Gastroesophageal sphincter (tissue), 3 donors: ENCODE measurements around the gene PROCA1.
"Not testable (repeated sequence)": the region's sequence is repeated elsewhere in the genome, so short reads cannot be mapped to it uniquely, and the experiment has no call there.

Source experiments
- POLR2AphosphoS5 ChIP-seq: sonication (generic); formaldehyde crosslinking; IDR thresholded peaks from one replicate; pipeline ENCODE4 v1.6.1; 2017; ENCODE audit warnings: antibody characterized with exemption
- TF ChIP-seq, protein P1 (sequence below), 4 experiments: fragments of 200-600 bp in 2 of 4; fragments of 450-650 bp in 2 of 4; sonication (generic) in 1 of 4; IDR thresholded peaks; one replicate each; pipeline ENCODE4 v1.5.1; 2017 to 2019; ENCODE audit warnings: antibody characterized with exemption in 4 of 4, mild to moderate bottlenecking in 2 of 4, moderate library complexity in 2 of 4

DNA sequence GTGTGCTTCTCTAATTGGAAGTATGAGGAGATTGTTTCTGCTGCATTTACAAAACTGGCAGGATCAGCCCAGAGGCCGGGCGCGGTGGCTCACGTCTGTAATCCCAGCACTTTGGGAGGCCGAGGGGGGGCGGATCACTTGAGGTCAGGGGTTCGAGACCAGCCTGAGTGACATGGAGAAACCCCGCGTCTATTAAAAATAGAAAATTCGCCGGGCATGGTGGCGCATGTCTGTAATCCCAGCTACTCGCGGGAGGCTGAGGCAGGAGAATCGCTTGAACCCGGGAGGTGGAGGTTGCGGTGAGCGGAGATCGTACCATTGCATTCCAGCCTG is 9.3 kb upstream of the PROCA1 start:
- TF ChIP-seq, protein P1, sequence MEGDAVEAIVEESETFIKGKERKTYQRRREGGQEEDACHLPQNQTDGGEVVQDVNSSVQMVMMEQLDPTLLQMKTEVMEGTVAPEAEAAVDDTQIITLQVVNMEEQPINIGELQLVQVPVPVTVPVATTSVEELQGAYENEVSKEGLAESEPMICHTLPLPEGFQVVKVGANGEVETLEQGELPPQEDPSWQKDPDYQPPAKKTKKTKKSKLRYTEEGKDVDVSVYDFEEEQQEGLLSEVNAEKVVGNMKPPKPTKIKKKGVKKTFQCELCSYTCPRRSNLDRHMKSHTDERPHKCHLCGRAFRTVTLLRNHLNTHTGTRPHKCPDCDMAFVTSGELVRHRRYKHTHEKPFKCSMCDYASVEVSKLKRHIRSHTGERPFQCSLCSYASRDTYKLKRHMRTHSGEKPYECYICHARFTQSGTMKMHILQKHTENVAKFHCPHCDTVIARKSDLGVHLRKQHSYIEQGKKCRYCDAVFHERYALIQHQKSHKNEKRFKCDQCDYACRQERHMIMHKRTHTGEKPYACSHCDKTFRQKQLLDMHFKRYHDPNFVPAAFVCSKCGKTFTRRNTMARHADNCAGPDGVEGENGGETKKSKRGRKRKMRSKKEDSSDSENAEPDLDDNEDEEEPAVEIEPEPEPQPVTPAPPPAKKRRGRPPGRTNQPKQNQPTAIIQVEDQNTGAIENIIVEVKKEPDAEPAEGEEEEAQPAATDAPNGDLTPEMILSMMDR (IDR thresholded peaks at IDR 0.05), result not testable (repeated sequence)
- TF ChIP-seq POLR2AphosphoS5, result not testable (repeated sequence)
